Spleen (tissue), 7 donors: ENCODE data around the gene SELENOW.

ENCODE experiments used
- POLR2A ChIP-seq, 3 donors: fragments of 450-650 bp; IDR thresholded peaks; one replicate each; pipeline ENCODE4 v1.5.1; 2017; ENCODE audit warnings: antibody characterized with exemption in 3 of 3, mild to moderate bottlenecking in 1 of 3
- TF ChIP-seq, protein P1 (sequence below), 11 experiments: fragments of 200-600 bp in 7 of 11; fragments of 450-650 bp in 4 of 11; sonication (generic) in 4 of 11; IDR thresholded peaks in 8 of 11; conservative IDR thresholded peaks in 3 of 11; 1 replicate in 7 of 11; 2 replicates in 4 of 11; pipeline versions ENCODE4 v1.4.0 to v1.8.0; 2016 to 2021; ENCODE audit warnings: antibody characterized with exemption in 11 of 11, inconsistent platforms in 4 of 11, mild to moderate bottlenecking in 1 of 11
- donor health status: DM: no; HTN: no; CAD: no; lungs with moderate emphysema.
- donor health status: DM: no; HTN: no; CAD: no.
- donor health status: DM: no; HTN: no; CAD: no.

DNA sequence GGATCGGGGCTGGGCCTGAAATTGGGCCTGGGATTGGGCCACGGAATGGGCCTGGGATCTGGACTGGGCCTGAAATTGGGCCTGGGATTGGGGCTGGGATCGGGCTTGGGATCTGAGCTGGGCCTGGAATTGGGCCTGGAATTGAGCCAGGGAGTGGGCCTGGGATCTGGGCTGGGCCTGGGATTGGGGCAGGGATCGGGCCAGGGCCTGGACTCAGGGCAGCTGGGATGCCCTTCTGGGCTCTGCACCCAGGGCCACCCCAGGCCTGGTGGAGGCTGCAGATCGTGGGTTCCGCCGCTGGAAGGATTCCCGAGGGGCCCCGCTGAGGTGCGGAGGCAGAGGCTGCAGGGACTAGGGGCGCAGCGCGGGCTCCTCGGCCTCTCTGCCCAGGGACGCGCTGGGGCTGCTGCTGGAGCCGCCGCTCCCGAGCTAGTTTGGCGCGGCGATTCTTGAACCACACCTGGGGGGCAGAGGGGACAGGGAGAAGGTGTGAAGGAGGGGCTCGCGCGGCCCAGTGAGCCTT lies 24.1 kb downstream of the SELENOW start:
- TF ChIP-seq, protein P1, sequence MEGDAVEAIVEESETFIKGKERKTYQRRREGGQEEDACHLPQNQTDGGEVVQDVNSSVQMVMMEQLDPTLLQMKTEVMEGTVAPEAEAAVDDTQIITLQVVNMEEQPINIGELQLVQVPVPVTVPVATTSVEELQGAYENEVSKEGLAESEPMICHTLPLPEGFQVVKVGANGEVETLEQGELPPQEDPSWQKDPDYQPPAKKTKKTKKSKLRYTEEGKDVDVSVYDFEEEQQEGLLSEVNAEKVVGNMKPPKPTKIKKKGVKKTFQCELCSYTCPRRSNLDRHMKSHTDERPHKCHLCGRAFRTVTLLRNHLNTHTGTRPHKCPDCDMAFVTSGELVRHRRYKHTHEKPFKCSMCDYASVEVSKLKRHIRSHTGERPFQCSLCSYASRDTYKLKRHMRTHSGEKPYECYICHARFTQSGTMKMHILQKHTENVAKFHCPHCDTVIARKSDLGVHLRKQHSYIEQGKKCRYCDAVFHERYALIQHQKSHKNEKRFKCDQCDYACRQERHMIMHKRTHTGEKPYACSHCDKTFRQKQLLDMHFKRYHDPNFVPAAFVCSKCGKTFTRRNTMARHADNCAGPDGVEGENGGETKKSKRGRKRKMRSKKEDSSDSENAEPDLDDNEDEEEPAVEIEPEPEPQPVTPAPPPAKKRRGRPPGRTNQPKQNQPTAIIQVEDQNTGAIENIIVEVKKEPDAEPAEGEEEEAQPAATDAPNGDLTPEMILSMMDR (IDR thresholded peaks at IDR 0.05 in 8 of 11, conservative IDR thresholded peaks at IDR 0.05 in 3 of 11) = no peak
- no peak for TF ChIP-seq POLR2A (IDR thresholded peaks at IDR 0.05)
